Stimulated activated CD8-positive, alpha-beta memory T cell treated with anti-CD3 and anti-CD28 coated beads, Interleukin-12 subunit alpha, Interleukin-12 subunit beta, amount 100 ng/mL, for 1 hour (primary cell): ENCODE data around the gene WNT3A.

ENCODE experiments used
- DNase-seq: peaks from one replicate; pipeline ENCODE4 v3.0.0-alpha.2; 2020; ENCODE audit warnings: low read depth

The WNT3A gene

DNA sequence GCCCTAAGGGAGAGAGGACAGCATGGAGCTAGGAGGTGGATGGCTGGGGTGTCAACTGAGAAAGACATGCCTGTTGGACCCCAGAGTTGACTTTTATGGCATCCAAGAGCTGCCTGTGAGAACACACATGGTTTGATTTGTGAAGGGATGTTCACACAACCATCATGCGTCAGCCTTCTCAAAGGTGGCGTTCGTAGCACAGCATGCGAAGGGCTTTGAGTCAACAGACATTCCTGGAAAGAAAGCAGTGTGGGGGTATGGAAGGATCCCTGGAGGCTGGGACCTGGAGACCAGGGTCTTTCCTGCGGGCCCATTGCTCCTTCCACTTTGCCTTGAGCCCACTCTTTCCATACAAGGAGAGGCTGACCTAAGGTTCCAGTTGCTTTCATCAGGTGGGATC lies 6.4 kb upstream of the WNT3A start:
- no peak for DNase-seq

GRCh38 chr1:228000836-228001563 lies 5.8 kb upstream of the WNT3A start:
- no peak for DNase-seq

GRCh38 chr1:228001738-228002535 lies 4.9 kb upstream of the WNT3A start:
- DNase-seq, result no peak

GRCh38 chr1:228002792-228003191 lies 4.0 kb upstream of the WNT3A start:
- no peak for DNase-seq

DNA sequence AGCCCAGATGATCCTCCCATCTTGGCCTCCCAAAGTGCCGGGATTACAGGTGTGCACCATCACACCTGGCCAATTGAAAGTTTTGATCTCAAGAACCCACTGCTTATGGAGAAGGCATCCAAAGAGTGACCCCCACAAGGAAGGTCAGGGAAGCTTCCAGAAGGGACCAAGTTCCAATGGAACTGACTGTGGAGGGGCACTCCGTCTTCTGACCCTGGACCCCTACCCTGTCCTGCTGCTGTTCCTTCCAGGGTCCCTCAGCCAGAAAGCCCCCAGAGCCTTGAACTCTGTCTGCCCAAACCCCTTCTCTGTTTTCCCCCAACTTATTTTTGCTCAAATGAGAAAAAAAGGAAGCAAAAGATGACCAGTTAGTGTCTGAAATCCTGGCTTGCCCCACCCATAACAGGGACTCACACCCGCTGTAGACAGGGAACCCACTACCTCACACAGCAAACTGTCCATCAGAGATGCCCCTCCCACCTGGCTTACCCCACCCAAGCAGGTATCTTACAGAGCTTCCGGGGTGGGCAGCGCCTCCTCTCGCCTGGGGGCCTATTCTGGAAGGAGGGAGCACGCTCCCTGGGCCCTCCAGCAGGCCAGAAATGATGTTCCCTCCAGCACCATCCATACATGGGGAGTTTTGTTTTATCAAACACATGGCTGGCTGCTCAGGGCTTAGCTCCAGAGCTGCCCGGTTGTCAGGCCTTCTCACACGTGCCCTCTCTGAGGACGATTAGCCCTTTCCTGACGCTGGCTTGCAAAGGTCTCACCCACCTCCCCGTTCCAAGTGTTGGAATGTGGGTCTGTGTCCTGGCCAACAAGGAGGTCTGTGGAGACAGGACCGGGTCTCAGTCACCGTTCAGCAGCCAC lies 3.1 kb upstream of the WNT3A start:
- no peak for DNase-seq

- DNase-seq, result no peak
Observed at GRCh38 chr1:228004331-228004855, 2.4 kb upstream of the WNT3A start.

DNA sequence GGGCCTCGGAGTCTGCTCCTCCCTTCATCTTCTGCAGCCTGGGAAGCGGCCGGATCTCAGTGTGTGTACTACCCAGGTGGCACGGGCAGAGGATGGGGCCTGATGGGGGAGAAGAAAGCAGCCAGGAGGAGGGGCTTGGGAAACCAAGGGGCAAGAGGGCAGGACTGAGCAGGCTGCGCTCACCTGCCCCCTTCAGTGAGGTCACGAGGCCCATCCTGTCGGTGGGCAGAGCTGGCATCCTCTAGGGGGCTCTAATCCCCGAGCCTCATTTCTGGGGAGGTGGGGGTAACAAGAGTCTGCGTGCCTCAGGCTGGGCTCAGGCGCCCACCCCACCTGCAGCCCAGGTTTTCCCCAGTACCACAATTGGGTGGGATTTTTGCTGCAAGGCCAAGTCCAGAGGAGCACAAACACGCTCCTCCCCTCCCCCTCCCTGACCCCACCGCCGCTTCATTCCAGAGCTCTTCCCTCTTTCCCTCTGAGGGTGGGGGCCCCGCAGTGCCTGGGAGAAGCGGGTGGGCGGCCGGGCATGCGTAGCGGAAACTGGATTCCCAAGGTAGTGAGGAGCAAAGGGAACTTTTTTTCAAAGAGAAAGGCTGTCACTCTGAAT lies 1.8 kb upstream of the WNT3A start:
- DNase-seq, result no peak

GRCh38 chr1:228005511-228006033 lies 1.2 kb upstream of the WNT3A start:
- DNase-seq, result no peak

- no peak for DNase-seq
Observed at GRCh38 chr1:228006034-228006785, 588 bp upstream of the WNT3A start.

DNA sequence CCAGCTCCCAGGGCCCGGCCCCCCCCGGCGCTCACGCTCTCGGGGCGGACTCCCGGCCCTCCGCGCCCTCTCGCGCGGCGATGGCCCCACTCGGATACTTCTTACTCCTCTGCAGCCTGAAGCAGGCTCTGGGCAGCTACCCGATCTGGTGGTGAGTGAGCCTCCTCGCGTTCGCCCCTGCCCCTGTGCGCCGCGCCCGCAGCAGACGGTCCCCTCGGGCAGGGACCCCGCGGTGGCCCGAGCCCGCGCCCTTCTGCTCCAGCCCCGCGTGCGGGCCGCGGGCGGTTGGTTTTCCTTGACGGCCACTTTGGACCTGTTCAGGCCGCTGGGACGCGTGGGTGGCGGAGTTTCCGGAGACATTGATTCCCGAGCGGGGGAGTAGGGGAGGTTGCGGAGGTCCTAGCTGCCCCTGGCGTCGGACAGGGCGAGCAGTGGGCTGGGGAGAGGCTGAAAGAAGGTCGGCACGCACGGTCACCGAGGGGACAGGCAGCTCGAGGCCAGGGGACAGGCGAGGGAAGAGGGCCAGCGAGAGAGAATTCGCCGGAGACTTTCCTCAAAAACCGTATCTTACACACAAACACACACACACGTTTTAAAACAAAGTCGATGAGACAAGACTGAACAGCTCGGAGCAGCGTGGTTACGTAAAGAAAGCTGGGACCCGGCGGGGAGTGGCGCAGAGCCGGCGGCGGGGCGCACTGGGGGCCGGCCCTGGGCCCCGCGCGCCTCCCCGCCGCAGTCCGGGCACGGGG lies 427 bp downstream of the WNT3A start:
- no peak for DNase-seq

GRCh38 chr1:228007801-228008341 lies 1.1 kb downstream of the WNT3A start:
- no peak for DNase-seq

DNA sequence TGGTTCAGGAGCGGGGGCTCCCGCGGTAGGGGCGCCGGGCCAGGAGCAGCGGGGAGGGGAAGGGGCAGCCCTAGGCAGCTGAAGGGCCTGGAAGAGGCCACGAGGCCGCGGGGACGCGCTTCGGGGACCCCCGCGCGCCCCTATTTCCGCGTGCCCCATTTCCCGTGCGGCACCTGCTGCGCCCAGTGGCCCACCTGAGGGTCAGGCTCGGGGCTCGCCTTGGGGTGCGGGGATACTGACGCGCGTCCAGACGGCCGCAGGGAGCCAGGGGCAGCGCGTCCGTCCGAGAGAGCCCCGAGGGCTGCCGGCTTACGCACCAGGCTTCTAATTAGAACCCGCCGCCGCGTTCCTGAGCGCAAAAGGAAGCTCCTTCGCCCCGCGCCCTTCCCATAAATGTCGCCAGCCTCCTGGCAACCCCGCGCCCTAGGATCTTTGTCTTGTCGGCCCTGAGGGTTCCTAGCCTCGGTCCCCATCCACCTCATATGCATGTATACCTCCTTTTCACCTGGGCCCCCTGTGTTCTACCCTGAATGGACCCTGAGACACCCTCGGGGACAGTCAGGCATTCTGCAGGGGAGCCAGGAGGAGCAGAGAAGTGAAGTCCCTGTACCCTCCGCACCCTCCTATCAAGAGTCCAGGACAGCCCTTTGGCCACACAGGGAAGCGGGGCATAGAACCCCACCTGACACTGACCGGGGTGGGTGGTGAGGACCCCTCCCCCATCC lies 1.8 kb downstream of the WNT3A start:
- no peak for DNase-seq

- no peak for DNase-seq
Observed at GRCh38 chr1:228009116-228009827, 2.5 kb downstream of the WNT3A start.

- DNase-seq, result no peak
Observed at GRCh38 chr1:228009828-228010775, 3.3 kb downstream of the WNT3A start.

DNA sequence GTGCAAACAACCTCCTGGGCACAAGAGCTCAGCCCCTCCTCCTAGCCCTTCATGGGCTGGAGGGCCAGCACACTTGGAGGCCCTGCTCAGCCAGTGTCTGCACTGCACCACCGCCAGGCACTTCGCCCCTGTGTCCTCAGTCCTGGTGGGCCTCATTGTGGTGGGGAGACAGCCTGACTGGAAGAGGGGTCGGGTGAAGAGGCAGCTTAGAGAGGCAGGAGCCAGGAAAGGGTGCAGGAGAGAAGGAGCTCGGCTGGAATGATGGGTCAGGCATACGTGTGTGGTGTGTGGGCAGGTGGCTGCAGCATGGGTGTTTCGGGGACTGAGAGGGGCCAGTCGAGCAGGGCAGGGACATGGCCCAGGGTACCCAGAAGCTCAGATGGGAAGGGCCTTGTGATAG lies 4.1 kb downstream of the WNT3A start:
- DNase-seq, result no peak

- no peak for DNase-seq
Observed at GRCh38 chr1:228011721-228012311, 5.0 kb downstream of the WNT3A start.

DNA sequence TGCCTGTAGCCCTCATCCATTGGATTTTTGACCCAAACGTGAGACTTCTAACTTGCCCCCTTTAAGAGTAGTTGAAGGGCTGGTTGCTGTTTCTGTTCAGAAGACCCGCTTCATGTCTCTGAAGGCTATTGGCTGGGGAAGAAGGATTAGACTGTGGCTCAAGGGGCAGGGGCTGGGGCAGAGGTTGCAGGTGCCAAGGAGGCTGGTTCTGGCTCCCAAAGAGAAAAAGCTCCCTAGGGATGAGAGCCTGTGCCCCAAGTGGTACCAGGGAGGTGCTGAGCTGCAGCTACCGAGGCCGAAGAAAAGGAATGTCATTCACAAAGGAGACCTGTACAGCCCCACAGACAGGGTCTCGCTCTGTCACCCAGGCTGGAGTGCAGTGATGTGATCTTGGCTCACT lies 5.8 kb downstream of the WNT3A start:
- no peak for DNase-seq
